GM12864 (cell line): ENCODE data around the gene SNX18.

Source experiments
- DNase-seq: peaks from one replicate; pipeline ENCODE4 v3.0.0-alpha.2; 2011; ENCODE audit warnings: low read depth
- H3K4me3 ChIP-seq: 2 replicates; pipeline ENCODE4 v1.5.1; 2011; ENCODE audit warnings: mild to moderate bottlenecking, low read depth, low read length, control low read depth
- CTCF ChIP-seq: IDR thresholded peaks from 2 replicates; pipeline ENCODE4 v1.5.1; 2011; ENCODE audit warnings: low read depth, mild to moderate bottlenecking, moderate library complexity, low read length, control low read depth, inconsistent platforms; ENCODE audit errors: missing control alignments

SNX18 gene

DNA sequence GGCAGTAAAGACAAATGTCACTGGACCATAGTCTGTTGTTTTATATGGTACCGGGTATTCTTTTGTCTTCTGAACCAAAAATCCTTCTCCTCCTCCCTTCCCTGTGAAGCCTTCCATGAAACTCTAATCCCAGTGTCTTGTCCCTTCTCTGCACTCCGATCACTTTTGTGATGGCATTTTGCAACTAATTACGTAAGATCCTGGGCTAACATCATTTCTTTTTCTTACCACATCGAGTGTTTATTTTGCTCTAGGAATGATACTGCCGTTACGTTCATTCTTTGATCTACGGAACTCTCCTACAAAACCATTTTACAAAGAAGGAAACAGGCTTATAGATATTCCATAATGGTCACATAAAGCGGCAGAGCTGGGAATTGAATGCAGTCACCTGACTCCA is 33.7 kb downstream of the SNX18 start:
- no peak for TF ChIP-seq CTCF
- no peak overlapping the region for H3K4me3 ChIP-seq
- DNase-seq = no peak

GRCh38 chr5:54551926-54552325 is 34.4 kb downstream of the SNX18 start:
- TF ChIP-seq CTCF = no peak
- DNase-seq = no peak
- H3K4me3 ChIP-seq = no peak overlapping the region

GRCh38 chr5:54552446-54552845 is 34.9 kb downstream of the SNX18 start:
- no peak for TF ChIP-seq CTCF
- DNase-seq = no peak
- H3K4me3 ChIP-seq = no peak overlapping the region

DNA sequence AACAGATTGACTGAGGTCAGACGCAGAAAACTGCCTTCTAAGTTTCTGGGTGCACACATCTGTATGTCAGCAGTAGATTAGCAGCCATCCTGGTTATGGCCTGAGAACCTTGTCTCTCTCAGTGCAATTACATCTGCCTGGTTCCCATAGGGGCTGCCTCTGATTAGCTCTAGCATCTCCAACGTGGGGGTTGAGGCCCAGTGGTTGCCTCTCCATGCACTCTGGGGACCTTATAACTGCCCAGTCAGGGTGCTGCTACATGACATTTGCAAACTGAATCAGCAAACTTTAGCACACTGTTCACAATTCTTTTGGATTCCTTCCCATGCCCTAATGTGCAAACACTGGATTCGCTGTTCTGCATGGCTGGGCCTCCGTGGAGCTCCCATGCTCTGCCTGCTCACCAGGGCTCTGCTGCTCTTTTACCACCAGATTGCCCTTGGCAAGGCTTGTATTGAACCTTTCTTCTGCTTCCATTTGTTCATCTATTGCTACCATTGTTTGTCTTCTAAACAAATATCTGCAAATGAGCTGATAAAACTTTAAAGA is 36.2 kb downstream of the SNX18 start:
- no peak for TF ChIP-seq CTCF
- DNase-seq = no peak
- H3K4me3 ChIP-seq = no peak overlapping the region

- H3K4me3 ChIP-seq = no peak overlapping the region
- DNase-seq = no peak
- no peak for TF ChIP-seq CTCF
Observed at GRCh38 chr5:54556141-54556540, 38.6 kb downstream of the SNX18 start.

DNA sequence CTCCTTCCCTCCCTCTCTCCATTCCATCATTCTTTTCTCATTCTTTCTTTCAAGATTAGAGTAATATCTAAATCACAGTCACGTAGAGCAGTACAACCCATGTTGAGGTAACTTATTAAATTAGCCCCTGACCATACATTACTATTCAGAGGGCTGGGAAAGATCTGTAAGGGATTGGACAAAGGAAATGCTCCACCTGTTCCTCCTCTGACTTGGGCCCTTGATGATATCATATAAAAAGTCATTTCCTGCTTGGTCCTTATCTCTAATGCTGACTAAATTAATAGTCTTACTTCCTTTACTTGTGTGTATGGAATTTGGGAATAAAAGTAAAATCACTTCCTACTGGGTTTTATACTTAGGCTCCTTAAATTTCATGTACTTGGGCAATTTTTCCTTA is 40.8 kb downstream of the SNX18 start:
- TF ChIP-seq CTCF = no peak
- no peak for DNase-seq
- H3K4me3 ChIP-seq = no peak overlapping the region

DNA sequence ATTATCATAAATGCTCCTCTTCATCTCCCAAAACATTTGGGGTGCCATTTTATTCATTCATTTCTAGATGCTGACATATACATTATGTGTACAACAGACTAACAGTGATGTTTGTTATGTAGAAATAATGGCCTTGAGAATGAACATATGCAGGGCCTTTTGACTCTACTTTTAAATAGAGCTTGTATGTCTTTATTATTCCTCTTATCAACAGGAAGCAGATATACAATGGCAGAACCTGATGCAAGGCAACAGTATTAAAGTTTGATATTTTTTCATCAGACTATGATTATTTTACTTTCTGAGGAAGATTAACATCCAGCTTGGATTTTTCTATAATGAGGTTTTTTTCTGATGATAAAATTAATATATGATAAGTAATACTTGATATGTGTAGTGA is 44.1 kb downstream of the SNX18 start:
- TF ChIP-seq CTCF = no peak
- no peak for DNase-seq
- no peak overlapping the region for H3K4me3 ChIP-seq
